Upper lobe of left lung (tissue), 4 donors: ENCODE data around the gene C12orf76.

ENCODE experiments used
- CTCF ChIP-seq, 6 experiments: fragments of 450-650 bp in 4 of 6; fragments of 200-600 bp in 2 of 6; sonication (generic) in 2 of 6; IDR thresholded peaks; one replicate each; pipeline ENCODE4 v1.5.1; 2016 to 2019; ENCODE audit warnings: antibody characterized with exemption in 6 of 6
- POLR2AphosphoS5 ChIP-seq, 2 donors: sonication (generic); formaldehyde crosslinking; IDR thresholded peaks; one replicate each; pipeline ENCODE4 v1.5.1; 2017; ENCODE audit warnings: antibody characterized with exemption in 2 of 2

GRCh38 chr12:109997393-109997792, 50.9 kb downstream of the C12orf76 start:
- TF ChIP-seq CTCF (IDR thresholded peaks at IDR 0.05): no peak
- no peak for TF ChIP-seq POLR2AphosphoS5 (IDR thresholded peaks at IDR 0.05)
